EL (cell line): ENCODE results near the gene FOXO3B.
"Not testable (repeated sequence)": the region's sequence is repeated elsewhere in the genome, so short reads cannot be mapped to it uniquely, and the experiment has no call there.

ENCODE experiments used
- DNase-seq: peaks from one replicate; pipeline ENCODE4 v3.0.0-alpha.2; 2016

The FOXO3B gene

GRCh38 chr17:18681767-18682571 lies at the start of gene FOXO3B:
FOXO3B (minus strand) TSS chr17:18682314; CDS start chr17:18681651, 663 bp downstream.
- DNase-seq = peak; percentile 92

GRCh38 chr17:18723509-18723908 lies 41.4 kb upstream of the FOXO3B start:
- not testable (repeated sequence) for DNase-seq

GRCh38 chr17:18722612-18723011 lies 40.5 kb upstream of the FOXO3B start:
- DNase-seq = not testable (repeated sequence)

GRCh38 chr17:18721775-18722547 lies 39.8 kb upstream of the FOXO3B start:
- not testable (repeated sequence) for DNase-seq

GRCh38 chr17:18719428-18720110 lies 37.5 kb upstream of the FOXO3B start:
- DNase-seq = not testable (repeated sequence)

- DNase-seq = peak; percentile 69
Measured at GRCh38 chr17:18718643-18719427, 36.7 kb upstream of the FOXO3B start.

GRCh38 chr17:18712354-18712999 lies 30.4 kb upstream of the FOXO3B start:
- peak; percentile 59 for DNase-seq

- not testable (repeated sequence) for DNase-seq
Measured at GRCh38 chr17:18708215-18708614, 26.1 kb upstream of the FOXO3B start.

GRCh38 chr17:18705955-18706354 lies 23.8 kb upstream of the FOXO3B start:
- DNase-seq = not testable (repeated sequence)

- DNase-seq = not testable (repeated sequence)
Measured at GRCh38 chr17:18698473-18699103, 16.5 kb upstream of the FOXO3B start.

GRCh38 chr17:18695143-18695542 lies 13.0 kb upstream of the FOXO3B start:
- not testable (repeated sequence) for DNase-seq

GRCh38 chr17:18682668-18683067 lies 554 bp upstream of the FOXO3B start:
- not testable (repeated sequence) for DNase-seq

GRCh38 chr17:18677381-18677780 lies 4.7 kb downstream of the FOXO3B start:
- DNase-seq = not testable (repeated sequence)

- DNase-seq = not testable (repeated sequence)
Measured at GRCh38 chr17:18676928-18677327, 5.2 kb downstream of the FOXO3B start.

GRCh38 chr17:18672395-18673227 lies 9.5 kb downstream of the FOXO3B start:
- DNase-seq = not testable (repeated sequence)

- DNase-seq = not testable (repeated sequence)
Measured at GRCh38 chr17:18668625-18669024, 13.5 kb downstream of the FOXO3B start.

GRCh38 chr17:18667535-18667934 lies 14.6 kb downstream of the FOXO3B start:
- not testable (repeated sequence) for DNase-seq

GRCh38 chr17:18666326-18666725 lies 15.8 kb downstream of the FOXO3B start:
- DNase-seq = not testable (repeated sequence)

GRCh38 chr17:18661924-18662624 lies 20.0 kb downstream of the FOXO3B start:
- not testable (repeated sequence) for DNase-seq

- DNase-seq = not testable (repeated sequence)
Measured at GRCh38 chr17:18650094-18650493, 32.0 kb downstream of the FOXO3B start.
